ENCODE measurements around the gene TMEM72. TPM values are rescaled to one million over a fixed set of nuclear protein-coding genes. Genes with fewer than 3 reads are reported as not detected.

The TMEM72 gene
- total and polyA plus RNA-seq, 2 donors (not counting 3 experiments of a cell fraction or from before 2014, with no cell fraction given) = not detected

- Histone ChIP-seq H4K20me1 (replicated peaks; ENCODE audit: control insufficient read depth, extremely low read depth, insufficient read depth, low read length) (no peaks in the 10 kb centered on the region), H3K79me2 (ENCODE audit: control insufficient read depth, insufficient read depth, low read length) (no peaks in the 10 kb centered on the region), H3K4me2 (ENCODE audit: insufficient read depth, low read length) (no peak overlapping the region), H3K27ac (ENCODE audit: insufficient read depth, low read depth, low read length) (no peak overlapping the region), H3K4me3 (replicated peaks in 1 of 3; ENCODE audit: insufficient read depth in 1 of 3, low read depth in 1 of 3, low read length in 3 of 3) (no peak overlapping the region), H3K27me3 (ENCODE audit: control insufficient read depth in 2 of 2, insufficient read depth in 2 of 2, low read length in 2 of 2) (no peaks in the 10 kb centered on the region), H3K9ac (replicated peaks; ENCODE audit: extremely low read depth, insufficient read depth, low read length) (no peak overlapping the region), H3K9me1 (replicated peaks; ENCODE audit: control insufficient read depth, extremely low read depth, insufficient read depth, low read length) (no peaks in the 10 kb centered on the region), H3K36me3 (ENCODE audit: control insufficient read depth in 2 of 2, extremely low read depth in 1 of 2, insufficient read depth in 2 of 2, low read length in 2 of 2) (no peaks in the 10 kb centered on the region), H3K4me1 (ENCODE audit: control insufficient read depth, extremely low read depth, insufficient read depth, low read length) (no peaks in the 10 kb centered on the region), H2AFZ (ENCODE audit: low read depth, low read length) (no peak overlapping the region), H3K9me3 (replicated peaks; ENCODE audit: control insufficient read depth, insufficient read depth, low read length) (no peaks in the 10 kb centered on the region)
- POLR2A ChIA-PET = no interaction called here
- dilution Hi-C loops (cut with MboI; ENCODE audit: extremely low pct_ligation_motif_present, low sequenced_read_pairs) (no loop called here), intact Hi-C loops (cut with micrococcal nuclease) (loop anchor here (2.0 kb wide), 1 partner anchor 43 kb away; no protein-coding TSS in a partner anchor)
- FAIRE-seq = no peak
- CTCF ChIA-PET = no interaction called here
- DNase-seq (ENCODE audit: low read depth, low spot score) = no peak
- TF ChIP-seq MAX (IDR thresholded peaks at IDR 0.05; ENCODE audit: insufficient read depth, insufficient read length) = no peak
- TF ChIP-seq GATA2 (IDR thresholded peaks at IDR 0.05; ENCODE audit: insufficient read depth, insufficient read length, low read depth, low read length) = no peak
- no peak for TF ChIP-seq EZH2 (IDR thresholded peaks at IDR 0.05; ENCODE audit: borderline replicate concordance, low read depth, low read length, severe bottlenecking)
- no peak for TF ChIP-seq POLR2A (IDR thresholded peaks at IDR 0.05; ENCODE audit: low read depth, low read length)
- no peak for TF ChIP-seq JUN (IDR thresholded peaks at IDR 0.05; ENCODE audit: borderline replicate concordance, insufficient read depth, insufficient read length, low read depth)
- TF ChIP-seq CTCF (IDR thresholded peaks at IDR 0.05; ENCODE audit: extremely low read depth in 1 of 2, insufficient read depth in 1 of 2, low read depth in 1 of 2, low read length in 2 of 2) = no peak
- TF ChIP-seq MYC (IDR thresholded peaks at IDR 0.05; ENCODE audit: low read depth, low read length) = no peak
- TF ChIP-seq POLR2AphosphoS5 (IDR thresholded peaks at IDR 0.05; ENCODE audit: insufficient read depth, low read depth, low read length) = no peak
- TF ChIP-seq FOS (IDR thresholded peaks at IDR 0.05; ENCODE audit: borderline replicate concordance, insufficient read depth, low read length) = no peak
- BruUV-seq (replicated peaks) = no TSS peak
These were observed 12.5 kb downstream of the TMEM72 start for GRCh38 chr10:44923611-44924010.
